HUES64 (cell line): ENCODE results near the gene GPR75.

Source experiments
- H3K27ac ChIP-seq: 2 replicates; pipeline ENCODE4 v1.7.0; 2013; ENCODE audit warnings: low read depth, low read length, inconsistent platforms
- H3K27me3 ChIP-seq: 2 replicates; pipeline ENCODE4 v1.6.1; 2013; ENCODE audit warnings: mild to moderate bottlenecking, low read length; ENCODE audit not compliant: insufficient read depth
- H3K36me3 ChIP-seq: 2 replicates; pipeline ENCODE4 v1.6.1; 2013; ENCODE audit warnings: mild to moderate bottlenecking, low read length; ENCODE audit not compliant: insufficient read depth
- H3K4me1 ChIP-seq: 2 replicates; pipeline ENCODE4 v1.6.1; 2013; ENCODE audit warnings: mild to moderate bottlenecking, low read length, moderate library complexity; ENCODE audit not compliant: insufficient read depth
- H3K4me3 ChIP-seq: 2 replicates; pipeline ENCODE4 v1.5.1; 2013; ENCODE audit warnings: mild to moderate bottlenecking, low read length, moderate library complexity
- H3K9ac ChIP-seq: 2 replicates; pipeline ENCODE4 v1.6.1; 2013; ENCODE audit warnings: mild to moderate bottlenecking, low read depth, low read length
- H3K9me3 ChIP-seq: 2 replicates; pipeline ENCODE4 v1.6.1; 2013; ENCODE audit warnings: low read depth, low read length; ENCODE audit not compliant: insufficient read depth
- WGBS: fragments of 150-250, 120-280 bp; methylation state at CpG from one replicate; pipeline ENCODE4 v1.1.7; 2013; ENCODE audit warnings: missing lambda C conversion rate; 5-methylcytosine and 5-hydroxymethylcytosine counted together

The GPR75 gene

GRCh38 chr2:53877556-53877955 lies 17.8 kb upstream of the GPR75 start:
- H3K27ac ChIP-seq, result no peak overlapping the region
- H3K36me3 ChIP-seq, result peaks cover 94% of the 10 kb centered on the region
- no peaks in the 10 kb centered on the region for H3K27me3 ChIP-seq
- WGBS, result 98% methylated on average over 2 of the region's 2 CpGs
- H3K9me3 ChIP-seq, result no peaks in the 10 kb centered on the region
- no peak overlapping the region for H3K4me3 ChIP-seq
- no peaks in the 10 kb centered on the region for H3K4me1 ChIP-seq
- H3K9ac ChIP-seq, result 0 out of 2 replicates have a peak overlapping the region, but pooled peaks have one; percentile 36

GRCh38 chr2:53877112-53877511 lies 17.3 kb upstream of the GPR75 start:
- Histone ChIP-seq H3K27ac (no peak overlapping the region), H3K4me1 (no peaks in the 10 kb centered on the region), H3K4me3 (no peak overlapping the region), H3K36me3 (peaks cover 94% of the 10 kb centered on the region), H3K9ac (no peak overlapping the region), H3K9me3 (no peaks in the 10 kb centered on the region), H3K27me3 (no peaks in the 10 kb centered on the region)
- WGBS, result no CpG with 5 or more reads among the region's 1 CpG

GRCh38 chr2:53874401-53874950 lies 14.7 kb upstream of the GPR75 start:
- no peak overlapping the region for H3K9ac ChIP-seq

GRCh38 chr2:53867773-53868172 lies 8.0 kb upstream of the GPR75 start:
- Histone ChIP-seq H3K4me3 (no peak overlapping the region), H3K27me3 (no peaks in the 10 kb centered on the region), H3K4me1 (no peaks in the 10 kb centered on the region), H3K9me3 (no peaks in the 10 kb centered on the region), H3K27ac (no peak overlapping the region), H3K36me3 (peaks cover 90% of the 10 kb centered on the region), H3K9ac (no peak overlapping the region)
- WGBS, result 98% methylated on average over 2 of the region's 2 CpGs

More at GRCh38 chr2:53874401-53874950, 14.7 kb upstream of the GPR75 start:
- no peak overlapping the region for H3K27ac ChIP-seq
- no peaks in the 10 kb centered on the region for H3K9me3 ChIP-seq
- H3K27me3 ChIP-seq, result no peaks in the 10 kb centered on the region
- H3K4me3 ChIP-seq, result no peak overlapping the region
- 92% methylated on average over 7 of the region's 7 CpGs for WGBS
- H3K36me3 ChIP-seq, result peaks cover 88% of the 10 kb centered on the region
- no peaks in the 10 kb centered on the region for H3K4me1 ChIP-seq

- no peak overlapping the region for H3K4me3 ChIP-seq
- H3K9ac ChIP-seq, result no peak overlapping the region
- WGBS, result 98% methylated on average over 5 of the region's 5 CpGs
- no peaks in the 10 kb centered on the region for H3K9me3 ChIP-seq
- H3K27me3 ChIP-seq, result no peaks in the 10 kb centered on the region
- no peaks in the 10 kb centered on the region for H3K4me1 ChIP-seq
- H3K27ac ChIP-seq, result no peak overlapping the region
- peaks cover 84% of the 10 kb centered on the region for H3K36me3 ChIP-seq
Observed at GRCh38 chr2:53867169-53867568, 7.4 kb upstream of the GPR75 start.

GRCh38 chr2:53865962-53866361 lies 6.2 kb upstream of the GPR75 start:
- Histone ChIP-seq H3K27ac (no peak overlapping the region), H3K9ac (no peak overlapping the region), H3K27me3 (no peaks in the 10 kb centered on the region), H3K4me3 (no peak overlapping the region), H3K36me3 (peaks cover 78% of the 10 kb centered on the region), H3K9me3 (no peaks in the 10 kb centered on the region), H3K4me1 (no peaks in the 10 kb centered on the region)
- 96% methylated on average over 3 of the region's 5 CpGs for WGBS

GRCh38 chr2:53865264-53865663 lies 5.5 kb upstream of the GPR75 start:
- WGBS, result 93% methylated on average over 2 of the region's 2 CpGs
- Histone ChIP-seq H3K9me3 (no peaks in the 10 kb centered on the region), H3K4me1 (no peaks in the 10 kb centered on the region), H3K36me3 (peaks cover 75% of the 10 kb centered on the region), H3K9ac (no peak overlapping the region), H3K27ac (no peak overlapping the region), H3K4me3 (no peak overlapping the region), H3K27me3 (no peaks in the 10 kb centered on the region)

GRCh38 chr2:53863538-53864227 lies 3.9 kb upstream of the GPR75 start:
- no peaks in the 10 kb centered on the region for H3K9me3 ChIP-seq
- peaks cover 63% of the 10 kb centered on the region for H3K36me3 ChIP-seq
- no peaks in the 10 kb centered on the region for H3K27me3 ChIP-seq
- no peak overlapping the region for H3K9ac ChIP-seq
- WGBS, result 98% methylated on average over 5 of the region's 6 CpGs
- no peak overlapping the region for H3K27ac ChIP-seq
- H3K4me1 ChIP-seq, result no peaks in the 10 kb centered on the region
- H3K4me3 ChIP-seq, result no peak overlapping the region

GRCh38 chr2:53861824-53862223 lies 2.1 kb upstream of the GPR75 start:
- H3K4me3 ChIP-seq, result no peak overlapping the region
- no peak overlapping the region for H3K27ac ChIP-seq
- WGBS, result 94% methylated on average over 5 of the region's 5 CpGs
- H3K4me1 ChIP-seq, result no peaks in the 10 kb centered on the region
- H3K9ac ChIP-seq, result no peak overlapping the region
- H3K36me3 ChIP-seq, result peaks cover 46% of the 10 kb centered on the region
- no peaks in the 10 kb centered on the region for H3K9me3 ChIP-seq
- no peaks in the 10 kb centered on the region for H3K27me3 ChIP-seq

GRCh38 chr2:53856272-53856671 lies 3.5 kb downstream of the GPR75 start:
- WGBS, result 93% methylated on average over 2 of the region's 2 CpGs
- Histone ChIP-seq H3K9ac (no peak overlapping the region), H3K36me3 (peaks cover 26% of the 10 kb centered on the region), H3K4me3 (no peak overlapping the region), H3K9me3 (no peaks in the 10 kb centered on the region), H3K27ac (no peak overlapping the region), H3K4me1 (no peaks in the 10 kb centered on the region), H3K27me3 (no peaks in the 10 kb centered on the region)

- WGBS, result 94% methylated on average over 2 of the region's 2 CpGs
- H3K9me3 ChIP-seq, result no peaks in the 10 kb centered on the region
- H3K4me3 ChIP-seq, result no peak overlapping the region
- H3K27ac ChIP-seq, result no peak overlapping the region
- H3K36me3 ChIP-seq, result peaks cover 20% of the 10 kb centered on the region
- no peak overlapping the region for H3K9ac ChIP-seq
- H3K27me3 ChIP-seq, result no peaks in the 10 kb centered on the region
- no peaks in the 10 kb centered on the region for H3K4me1 ChIP-seq
Observed at GRCh38 chr2:53854678-53855077, 5.1 kb downstream of the GPR75 start.
